ENCODE results near the gene PSMB7. TPM values are rescaled to one million over a fixed set of nuclear protein-coding genes. Genes with fewer than 3 reads are reported as not detected.

PSMB7 gene
- total RNA-seq, 1 donor = 209 TPM

- no peak for DNase-seq (ENCODE audit: low read depth)
- no peak overlapping the region for H3K4me3 ChIP-seq (ENCODE audit: low read depth, low read length)
- no peak for TF ChIP-seq CTCF (IDR thresholded peaks at IDR 0.05; ENCODE audit: insufficient read depth, low read length)
Measured at GRCh38 chr9:124303762-124304161, 111.5 kb downstream of the PSMB7 start.

Other genes with a start within 250 kb of the PSMB7 start
- gene NEK6, start 157.5 kb downstream of the PSMB7 start, total RNA-seq (ENCODE audit: low replicate concordance) = 44.7 and 64.3 TPM in 2 replicates
- gene ADGRD2, start 35.0 kb upstream of the PSMB7 start, total RNA-seq (ENCODE audit: low replicate concordance) = not detected in 2 replicates
- gene NR5A1, start 92.0 kb upstream of the PSMB7 start, total RNA-seq (ENCODE audit: low replicate concordance) = not detected in 2 replicates